HFFc6 (cell line): ENCODE measurements around the gene KLHL4. TPM values are rescaled to one million over a fixed set of nuclear protein-coding genes. Genes with fewer than 3 reads are reported as not detected.
A peak's percentile ranks its signal among the peaks of the same experiment; 100 is the strongest.

Experiments
- DNase-seq: peaks from one replicate; pipeline ENCODE4 v3.0.0-alpha.2; 2018
- H3K27ac Mint-ChIP-seq: 2 replicates; pipeline ENCODE4 v1.8.0; 2020; ENCODE audit warnings: mild to moderate bottlenecking, mixed read lengths
- H3K27me3 Mint-ChIP-seq: 2 replicates; pipeline ENCODE4 v1.8.0; 2021; ENCODE audit warnings: mild to moderate bottlenecking, moderate library complexity, mixed read lengths; ENCODE audit not compliant: insufficient read depth
- H3K36me3 Mint-ChIP-seq: 2 replicates; pipeline ENCODE4 v1.8.0; 2021; ENCODE audit warnings: low read depth, mixed read lengths
- H3K4me1 Mint-ChIP-seq: 2 replicates; pipeline ENCODE4 v1.8.0; 2020; ENCODE audit warnings: low read depth, mixed read lengths
- H3K4me3 Mint-ChIP-seq: 2 replicates; pipeline ENCODE4 v1.8.0; 2020; ENCODE audit warnings: mild to moderate bottlenecking, moderate library complexity, mixed read lengths
- H3K9me3 Mint-ChIP-seq: 2 replicates; pipeline ENCODE4 v1.8.0; 2020; ENCODE audit warnings: mild to moderate bottlenecking, mixed read lengths
- total RNA-seq, 6 experiments: library from RNA; stranded (reverse); fragmentation: NEBNext Ultra II Directional; extraction: Animal tissue kit (Norgen Biotek cat#: 25700); gene quantifications; 2 replicates in 1 of 6; 3 replicates in 5 of 6; pipeline ENCODE4 v1.2.3, GENCODE V29; 2021
- TF ChIP-seq, protein P1 (sequence below): fragments of 200-600 bp; sonication (generic); IDR thresholded peaks from 2 replicates; pipeline ENCODE4 v1.5.0; 2021; ENCODE audit warnings: antibody characterized with exemption, mild to moderate bottlenecking

KLHL4 gene
- total RNA-seq, 6 experiments from 2014 or later, result not detected

DNA sequence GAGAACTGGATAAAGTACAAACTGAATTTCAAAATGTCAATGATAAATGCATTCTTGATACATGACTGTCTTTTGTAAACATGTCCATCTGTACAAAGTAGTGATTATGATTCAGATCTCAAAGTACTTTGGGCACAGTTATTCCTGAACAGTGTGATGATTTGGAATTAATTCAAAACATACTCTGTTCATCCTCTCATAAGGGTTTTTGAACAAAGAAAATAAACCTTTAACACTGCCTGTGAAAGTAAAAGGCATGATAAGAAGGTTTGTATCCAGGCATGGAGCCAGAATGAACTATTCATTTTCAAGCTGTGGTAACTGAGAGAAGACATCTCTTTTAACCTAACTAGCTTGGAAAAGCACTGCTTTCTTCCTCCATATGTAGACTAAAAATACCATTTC, 883 bp upstream of the KLHL4 start:
- Mint-ChIP-seq H3K4me3 (no peak overlapping the region), H3K27ac (no peak overlapping the region), H3K36me3 (no peaks in the 10 kb centered on the region), H3K4me1 (no peaks in the 10 kb centered on the region), H3K9me3 (no peaks in the 10 kb centered on the region), H3K27me3 (no peaks in the 10 kb centered on the region)
- TF ChIP-seq, protein P1, sequence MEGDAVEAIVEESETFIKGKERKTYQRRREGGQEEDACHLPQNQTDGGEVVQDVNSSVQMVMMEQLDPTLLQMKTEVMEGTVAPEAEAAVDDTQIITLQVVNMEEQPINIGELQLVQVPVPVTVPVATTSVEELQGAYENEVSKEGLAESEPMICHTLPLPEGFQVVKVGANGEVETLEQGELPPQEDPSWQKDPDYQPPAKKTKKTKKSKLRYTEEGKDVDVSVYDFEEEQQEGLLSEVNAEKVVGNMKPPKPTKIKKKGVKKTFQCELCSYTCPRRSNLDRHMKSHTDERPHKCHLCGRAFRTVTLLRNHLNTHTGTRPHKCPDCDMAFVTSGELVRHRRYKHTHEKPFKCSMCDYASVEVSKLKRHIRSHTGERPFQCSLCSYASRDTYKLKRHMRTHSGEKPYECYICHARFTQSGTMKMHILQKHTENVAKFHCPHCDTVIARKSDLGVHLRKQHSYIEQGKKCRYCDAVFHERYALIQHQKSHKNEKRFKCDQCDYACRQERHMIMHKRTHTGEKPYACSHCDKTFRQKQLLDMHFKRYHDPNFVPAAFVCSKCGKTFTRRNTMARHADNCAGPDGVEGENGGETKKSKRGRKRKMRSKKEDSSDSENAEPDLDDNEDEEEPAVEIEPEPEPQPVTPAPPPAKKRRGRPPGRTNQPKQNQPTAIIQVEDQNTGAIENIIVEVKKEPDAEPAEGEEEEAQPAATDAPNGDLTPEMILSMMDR, result no peak
- no peak for DNase-seq

DNA sequence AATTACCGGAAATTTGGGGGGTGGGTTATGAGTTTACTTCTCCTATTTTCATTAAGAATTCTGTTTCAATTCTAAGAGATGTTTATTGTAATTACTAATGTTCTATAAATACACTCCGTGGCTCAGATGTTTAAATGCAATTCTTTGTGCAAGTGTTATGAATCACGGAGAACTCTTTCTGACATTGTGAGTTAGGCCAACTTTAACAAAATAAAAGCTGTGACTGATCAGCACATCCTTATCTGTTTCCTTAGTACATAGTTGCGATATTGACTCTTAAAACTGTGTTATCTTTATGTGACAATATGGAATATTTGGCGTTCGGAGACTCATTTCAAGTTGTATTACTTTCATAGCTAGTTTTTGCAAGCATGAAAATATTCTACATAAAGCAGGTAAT, 902 bp downstream of the KLHL4 start:
- TF ChIP-seq, protein P1, result no peak
- DNase-seq, result no peak
- H3K4me1 Mint-ChIP-seq, result no peaks in the 10 kb centered on the region
- H3K36me3 Mint-ChIP-seq, result no peaks in the 10 kb centered on the region
- no peak overlapping the region for H3K27ac Mint-ChIP-seq
- H3K27me3 Mint-ChIP-seq, result no peaks in the 10 kb centered on the region
- H3K9me3 Mint-ChIP-seq, result no peaks in the 10 kb centered on the region
- no peak overlapping the region for H3K4me3 Mint-ChIP-seq

DNA sequence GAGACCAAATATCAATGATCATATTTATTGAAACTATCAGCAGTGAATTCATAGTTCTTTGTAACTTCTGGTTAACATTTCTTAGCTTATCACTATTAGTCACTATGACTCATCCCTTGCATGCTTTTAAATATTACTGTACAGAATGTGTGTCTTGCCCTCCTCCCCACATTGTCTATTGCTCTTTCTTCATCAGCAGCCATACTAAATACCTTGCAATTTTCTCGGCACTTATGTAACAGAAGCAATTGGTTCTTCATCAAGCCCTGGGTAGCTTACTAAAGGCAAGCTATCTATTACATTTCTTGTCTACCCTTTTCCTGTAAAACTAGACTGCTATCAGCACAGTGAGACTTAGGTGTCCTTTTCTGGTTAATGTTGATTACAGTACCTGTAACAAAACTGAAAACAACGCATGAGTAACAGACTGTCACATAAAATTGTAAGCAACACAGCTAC, 8.2 kb downstream of the KLHL4 start:
- H3K9me3 Mint-ChIP-seq, result no peaks in the 10 kb centered on the region
- TF ChIP-seq, protein P1, result no peak
- no peak overlapping the region for H3K27ac Mint-ChIP-seq
- peak; percentile 0 for DNase-seq
- H3K27me3 Mint-ChIP-seq, result no peaks in the 10 kb centered on the region
- H3K4me1 Mint-ChIP-seq, result 0 out of 2 replicates have a peak, but pooled peaks cover 5% of the 10 kb centered on the region
- no peak overlapping the region; the same call in 1 of the 2 replicates for H3K4me3 Mint-ChIP-seq
- no peaks in the 10 kb centered on the region for H3K36me3 Mint-ChIP-seq

DNA sequence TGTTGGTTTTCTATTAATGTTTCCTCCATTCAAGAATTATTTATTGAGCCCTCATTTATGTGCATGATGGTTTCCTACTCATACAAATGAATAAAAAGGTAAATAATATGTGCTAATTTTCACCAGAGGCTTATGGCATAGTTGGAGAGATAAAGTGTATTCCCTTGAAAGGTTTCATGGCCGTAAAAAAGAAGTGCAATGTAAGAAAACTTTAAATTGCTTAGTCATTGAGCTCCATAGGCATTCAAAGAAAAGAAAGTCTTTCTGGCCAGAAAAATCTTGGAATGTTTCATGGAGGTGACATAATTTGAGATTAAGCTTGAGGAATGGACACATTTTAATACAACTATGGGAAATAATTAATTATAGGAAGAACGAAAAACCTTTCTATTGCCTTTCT, 8.7 kb downstream of the KLHL4 start:
- TF ChIP-seq, protein P1, result no peak
- no peak overlapping the region for H3K4me3 Mint-ChIP-seq
- no peaks in the 10 kb centered on the region for H3K27me3 Mint-ChIP-seq
- DNase-seq, result no peak
- H3K36me3 Mint-ChIP-seq, result no peaks in the 10 kb centered on the region
- H3K27ac Mint-ChIP-seq, result no peak overlapping the region
- H3K4me1 Mint-ChIP-seq, result 0 out of 2 replicates have a peak, but pooled peaks cover 5% of the 10 kb centered on the region
- no peaks in the 10 kb centered on the region for H3K9me3 Mint-ChIP-seq

DNA sequence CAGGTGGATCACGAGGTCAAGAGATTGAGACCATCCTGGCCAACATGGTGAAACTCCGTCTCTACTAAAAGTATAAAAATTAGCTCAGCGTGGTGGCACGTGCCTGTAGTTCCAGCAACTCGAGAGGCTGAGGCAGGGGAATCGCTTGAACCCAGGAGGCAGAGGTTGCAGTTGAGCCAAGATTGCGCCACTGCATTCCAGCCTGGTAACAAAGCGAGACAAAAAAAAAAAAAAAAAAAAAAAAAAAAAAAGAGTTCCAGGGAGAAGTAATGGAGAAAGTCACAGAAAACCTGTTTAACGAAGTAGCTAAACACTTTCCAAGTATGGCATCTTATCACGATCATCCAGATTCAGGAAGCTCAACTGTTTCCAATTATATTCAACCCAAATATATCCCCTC, 10.9 kb downstream of the KLHL4 start:
- Mint-ChIP-seq H3K36me3 (no peaks in the 10 kb centered on the region), H3K4me3 (no peak overlapping the region), H3K27ac (no peak overlapping the region), H3K9me3 (no peaks in the 10 kb centered on the region), H3K27me3 (no peaks in the 10 kb centered on the region), H3K4me1 (0 out of 2 replicates have a peak, but pooled peaks cover 5% of the 10 kb centered on the region)
- DNase-seq, result no peak
- TF ChIP-seq, protein P1, result no peak

DNA sequence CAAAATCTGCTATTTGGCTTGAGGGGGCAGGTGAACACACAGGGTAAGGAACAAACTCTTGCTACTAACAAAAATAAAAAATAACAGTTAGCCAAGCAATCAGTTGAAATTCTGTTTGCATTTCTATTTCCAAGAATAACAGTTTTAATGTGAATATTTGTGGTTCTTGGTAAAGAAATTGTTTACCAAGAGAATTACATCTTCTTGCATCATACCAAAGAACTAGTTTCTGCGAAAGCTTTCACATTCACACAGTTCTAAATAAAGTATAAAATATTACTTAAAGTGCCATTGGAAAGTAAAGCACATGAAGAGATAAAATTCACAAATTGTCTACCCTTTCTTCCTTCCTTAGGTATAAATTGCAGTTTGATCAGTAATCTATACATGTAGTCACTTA, 54.4 kb downstream of the KLHL4 start:
- TF ChIP-seq, protein P1, result no peak
- Mint-ChIP-seq H3K36me3 (no peaks in the 10 kb centered on the region), H3K4me1 (no peaks in the 10 kb centered on the region), H3K4me3 (no peak overlapping the region), H3K9me3 (no peaks in the 10 kb centered on the region), H3K27me3 (no peaks in the 10 kb centered on the region), H3K27ac (no peak overlapping the region)
- DNase-seq, result no peak
